HepG2 (cell line): ENCODE measurements around the gene OXGR1. TPM values are rescaled to one million over a fixed set of nuclear protein-coding genes. Genes with fewer than 3 reads are reported as not detected.

Experiments
- ATAC-seq: fragments of 200-7000 bp; cut with Tn5 transposase; 3 replicates; pipeline ENCODE4 v1.9.1; 2020; ENCODE audit warnings: mild to moderate bottlenecking, moderate library complexity
- BruUV-seq: library from RNA; stranded (reverse); fragments of 400-500 nt; replicated peaks from 2 replicates; lab custom pipeline; 2021; lab: Mats Ljungman, UMichigan
- CTCF ChIA-PET: fragments of 300-600 bp; formaldehyde crosslinking; extraction: SDS; loops from one replicate; lab custom pipeline; 2021; ENCODE audit warnings: low total read pairs, inconsistent platforms, low intra/inter-chr PET ratio; lab: Yijun Ruan, JAX
- POLR2A ChIA-PET: fragments of 350-600 bp; sonication (Branson Sonifier 250); formaldehyde crosslinking; loops from one replicate; lab custom pipeline; 2020; ENCODE audit warnings: antibody characterized with exemption, inconsistent platforms; lab: Yijun Ruan, JAX
- DNase-seq: peaks from one replicate; pipeline ENCODE4 v3.0.0-alpha.2; 2015; ENCODE audit warnings: low spot score
- FAIRE-seq: peaks from 3 replicates; lab custom pipeline; 2011; peaks lifted over from hg19 to GRCh38; lab: Jason Lieb, UNC
- H2AFZ ChIP-seq: one replicate; pipeline ENCODE4 v1.6.1; 2011; ENCODE audit warnings: low read length, inconsistent platforms
- H3K27ac ChIP-seq: fragments of 300-600 bp; 3 replicates; pipeline ENCODE4 v1.8.0; 2011; ENCODE audit warnings: mixed run types, mild to moderate bottlenecking, mixed read lengths, low read length, inconsistent platforms; ENCODE audit not compliant: insufficient read depth; ENCODE audit errors: extremely low read length
- H3K27me3 ChIP-seq, 2 experiments: fragments of 200-600 bp in 1 of 2; 2 replicates in 1 of 2; 3 replicates in 1 of 2; pipeline versions ENCODE4 v1.6.0 to v1.8.0; 2011; ENCODE audit warnings: low read length in 2 of 2, mild to moderate bottlenecking in 2 of 2, moderate library complexity in 2 of 2, inconsistent platforms in 1 of 2; ENCODE audit not compliant: insufficient read depth in 2 of 2, control insufficient read depth in 1 of 2
- H3K36me3 ChIP-seq, 2 experiments: fragments of 200-600 bp in 1 of 2; replicated peaks in 1 of 2; 2 replicates in 1 of 2; 3 replicates in 1 of 2; pipeline versions ENCODE4 v1.5.1 to v1.8.0; 2011; ENCODE audit warnings: low read length in 2 of 2, inconsistent platforms in 1 of 2; ENCODE audit not compliant: insufficient read depth in 2 of 2, control insufficient read depth in 1 of 2
- H3K4me1 ChIP-seq: 2 replicates; pipeline ENCODE4 v1.5.1; 2012; ENCODE audit warnings: low read length, inconsistent platforms; ENCODE audit not compliant: insufficient read depth
- H3K4me2 ChIP-seq: 2 replicates; pipeline ENCODE4 v1.6.0; 2011; ENCODE audit warnings: low read depth, low read length, inconsistent platforms
- H3K4me3 ChIP-seq, 3 experiments: fragments of 200-600 bp in 1 of 3; sonication (generic), shearing (Covaris generic) in 1 of 3; replicated peaks in 1 of 3; 2 replicates each; pipeline ENCODE4 v1.5.1; 2011 to 2016; ENCODE audit warnings: low read length in 3 of 3, inconsistent platforms in 2 of 3, low read depth in 2 of 3, mild to moderate bottlenecking in 2 of 3, control low read depth in 1 of 3, mixed read lengths in 1 of 3; ENCODE audit not compliant: insufficient read depth in 1 of 3
- H3K79me2 ChIP-seq: one replicate; pipeline ENCODE4 v1.6.1; 2011; ENCODE audit warnings: low read length, inconsistent platforms; ENCODE audit not compliant: insufficient read depth
- H3K9ac ChIP-seq: 2 replicates; pipeline ENCODE4 v1.6.0; 2011; ENCODE audit warnings: mild to moderate bottlenecking, low read depth, low read length, inconsistent platforms; ENCODE audit not compliant: insufficient read depth
- H3K9me3 ChIP-seq: 2 replicates; pipeline ENCODE4 v1.5.1; 2012; ENCODE audit warnings: mild to moderate bottlenecking, low read length
- H4K20me1 ChIP-seq: 2 replicates; pipeline ENCODE4 v1.6.0; 2011; ENCODE audit warnings: inconsistent platforms, mild to moderate bottlenecking, low read length, moderate library complexity; ENCODE audit not compliant: insufficient read depth
- AGO2 ChIP-seq: fragments of 200-400 bp; formaldehyde crosslinking; optimal IDR thresholded peaks from 2 replicates; pipeline ENCODE3; 2017; ENCODE audit warnings: mild to moderate bottlenecking, low read depth, low read length, moderate library complexity
- FOSL1 ChIP-seq: sonication (generic); formaldehyde crosslinking; IDR thresholded peaks from 2 replicates; pipeline ENCODE4 v1.9.0; 2021; ENCODE audit warnings: missing genetic modification reagents, borderline replicate concordance
- FOXJ3 ChIP-seq: sonication (generic); formaldehyde crosslinking; IDR thresholded peaks from 2 replicates; pipeline ENCODE4 v1.4.0; 2020; ENCODE audit warnings: missing genetic modification reagents, mild to moderate bottlenecking, borderline replicate concordance
- FOXK1 ChIP-seq: sonication (generic); formaldehyde crosslinking; IDR thresholded peaks from 2 replicates; pipeline ENCODE4 v1.4.0; 2020; ENCODE audit warnings: low read depth, missing genetic modification reagents, borderline replicate concordance
- GATAD2A ChIP-seq: IDR thresholded peaks from 2 replicates; pipeline ENCODE4 v1.6.1; 2016
- HNRNPH1 ChIP-seq: fragments of 200-400 bp; formaldehyde crosslinking; optimal IDR thresholded peaks from 2 replicates; pipeline ENCODE3; 2017; ENCODE audit warnings: mild to moderate bottlenecking, low read depth, low read length
- KMT2B ChIP-seq: IDR thresholded peaks from 2 replicates; pipeline ENCODE4 v1.6.1; 2016; ENCODE audit warnings: missing genetic modification reagents, missing compliant biosample characterization
- MATR3 ChIP-seq: sonication (generic); formaldehyde crosslinking; IDR thresholded peaks from 2 replicates; pipeline ENCODE4 v1.4.0; 2020; ENCODE audit warnings: missing genetic modification reagents
- MTF2 ChIP-seq: sonication (generic); formaldehyde crosslinking; IDR thresholded peaks from 2 replicates; pipeline ENCODE4 v1.5.0; 2020; ENCODE audit warnings: missing genetic modification reagents, borderline replicate concordance
- NCOA1 ChIP-seq: sonication (generic); formaldehyde crosslinking; IDR thresholded peaks from 2 replicates; pipeline ENCODE4 v1.9.0; 2021; ENCODE audit warnings: missing genetic modification reagents
- NRL ChIP-seq: sonication (generic); formaldehyde crosslinking; IDR thresholded peaks from 2 replicates; pipeline ENCODE4 v1.5.0; 2020; ENCODE audit warnings: missing genetic modification reagents, mild to moderate bottlenecking, moderate library complexity, borderline replicate concordance
- PAWR ChIP-seq: sonication (generic); formaldehyde crosslinking; IDR thresholded peaks from 2 replicates; pipeline ENCODE4 v1.4.0; 2020; ENCODE audit warnings: missing genetic modification reagents, mild to moderate bottlenecking, borderline replicate concordance
- SUZ12 ChIP-seq: fragments of 150-350 bp; IDR thresholded peaks from 2 replicates; pipeline ENCODE4 v1.6.1; 2014; ENCODE audit warnings: low read depth, low read length
- THAP11 ChIP-seq: IDR thresholded peaks from 2 replicates; pipeline ENCODE4 v1.6.1; 2016; ENCODE audit warnings: missing biosample characterization, missing genetic modification reagents
- ZNF484 ChIP-seq: sonication (generic); formaldehyde crosslinking; IDR thresholded peaks from 2 replicates; pipeline ENCODE4 v1.5.1; 2020; ENCODE audit warnings: mild to moderate bottlenecking, low read depth, missing genetic modification reagents, borderline replicate concordance
- ZNF547 ChIP-seq: sonication (generic); formaldehyde crosslinking; IDR thresholded peaks from 2 replicates; pipeline ENCODE4 v1.5.1; 2020; ENCODE audit warnings: mild to moderate bottlenecking, missing genetic modification reagents
- ZNF747 ChIP-seq: sonication (generic); formaldehyde crosslinking; IDR thresholded peaks from 2 replicates; pipeline ENCODE4 v1.8.1; 2023; ENCODE audit warnings: missing genetic modification reagents, mild to moderate bottlenecking, borderline replicate concordance
- ZNF761 ChIP-seq: sonication (generic); formaldehyde crosslinking; conservative IDR thresholded peaks from 2 replicates; pipeline ENCODE4 v1.4.0; 2020; ENCODE audit warnings: mild to moderate bottlenecking, missing genetic modification reagents
- ZNF790 ChIP-seq: sonication (generic); formaldehyde crosslinking; IDR thresholded peaks from 2 replicates; pipeline ENCODE4 v1.8.0; 2022; ENCODE audit warnings: missing genetic modification reagents, mild to moderate bottlenecking, borderline replicate concordance
- WGBS: methylation state at CpG from one replicate; pipeline ENCODE4 v1.1.6; 2017; ENCODE audit warnings: low lambda C conversion rate; 5-methylcytosine and 5-hydroxymethylcytosine counted together
- in situ Hi-C: cut with HindIII; loops from 2 replicates; pipeline ENCODE4 v1.10.0; 2017; ENCODE audit warnings: low pct_unique_long_range_greater_than_20kb; ENCODE audit not compliant: extremely low pct_ligation_motif_present
- intact Hi-C: fragments of 100-400 bp; cut with micrococcal nuclease; formaldehyde crosslinking; loops from one replicate; pipeline ENCODE4 v1.10.0; 2022; ENCODE audit not compliant: unreplicated experiment
- polyA plus RNA-seq, 8 experiments: library from polyadenylated mRNA; depleted of rRNA in 3 of 8; stranded (reverse) in 7 of 8; unstranded in 1 of 8; fragments of >200 nt; fragmentation: Illumina TruSeq in 4 of 8; extraction: Trizol in 4 of 8; gene quantifications; 2 replicates each; pipeline versions ENCODE4 v1.2.1 to v1.2.3, GENCODE V29; 2011 to 2016; ENCODE audit warnings: low read depth in 4 of 8, missing spikeins in 1 of 8, mixed read lengths in 1 of 8; ENCODE audit not compliant: insufficient read depth in 1 of 8
- total RNA-seq, 5 experiments: library from RNA; depleted of rRNA; stranded (reverse); fragments of >200 nt; fragmentation: Illumina TruSeq; extraction: Trizol; gene quantifications; 2 replicates each; pipeline ENCODE4 v1.2.3, GENCODE V29; 2016; ENCODE audit warnings: low read depth in 1 of 5
- TF ChIP-seq, protein P1 (sequence below): sonication (generic); formaldehyde crosslinking; IDR thresholded peaks from 2 replicates; pipeline ENCODE4 v1.5.0; 2020; ENCODE audit warnings: mild to moderate bottlenecking, missing genetic modification reagents
- TF ChIP-seq, protein P2 (sequence below): sonication (generic); formaldehyde crosslinking; IDR thresholded peaks from 2 replicates; pipeline ENCODE4 v1.4.0; 2020; ENCODE audit warnings: mild to moderate bottlenecking, missing genetic modification reagents
- TF ChIP-seq, protein P3 (sequence below): sonication (generic); formaldehyde crosslinking; conservative IDR thresholded peaks from 2 replicates; pipeline ENCODE4 v1.4.0; 2020; ENCODE audit warnings: missing genetic modification reagents

OXGR1 gene
- total and polyA plus RNA-seq, 2 of the 13 experiments (the other 11 are each of a cell fraction or from before 2014, with no cell fraction given) = not detected

DNA sequence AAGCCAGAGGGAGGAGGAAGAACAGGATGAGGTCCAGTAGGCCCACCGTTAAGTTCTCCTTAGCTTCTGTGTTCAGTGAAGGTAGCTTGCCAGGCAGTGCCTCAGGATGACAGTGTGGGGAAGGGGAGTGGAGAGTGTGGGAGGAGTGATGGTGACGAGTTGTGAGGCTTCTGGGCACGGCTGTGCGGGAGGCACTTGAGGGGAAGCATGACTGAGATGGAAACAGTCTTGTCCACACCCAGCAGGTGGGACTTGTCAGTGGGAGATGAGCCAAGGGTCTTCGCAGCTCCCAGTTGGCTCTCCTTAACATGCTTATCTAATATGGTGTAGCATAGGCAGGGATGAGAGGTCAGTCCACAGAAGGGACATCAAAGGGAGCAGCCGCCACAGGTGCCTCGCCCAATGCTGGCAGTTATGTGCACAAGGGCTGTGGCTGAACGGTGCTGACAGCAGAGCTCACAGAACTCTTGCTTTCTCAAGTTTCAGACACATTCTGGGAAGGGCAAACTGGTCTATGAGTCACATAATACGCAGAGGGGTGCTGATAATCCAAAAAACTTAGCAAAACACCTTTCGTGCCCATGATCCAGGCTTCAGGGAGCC lies 47.5 kb downstream of the OXGR1 start (continued):
- TF ChIP-seq FOXK1 (no peak), SUZ12 (no peak), FOSL1 (CRISPR knock-in tag) (no peak), ZNF790 (CRISPR knock-in tag) (no peak), AGO2 (no peak), MTF2 (no peak)
- TF ChIP-seq, protein P1, sequence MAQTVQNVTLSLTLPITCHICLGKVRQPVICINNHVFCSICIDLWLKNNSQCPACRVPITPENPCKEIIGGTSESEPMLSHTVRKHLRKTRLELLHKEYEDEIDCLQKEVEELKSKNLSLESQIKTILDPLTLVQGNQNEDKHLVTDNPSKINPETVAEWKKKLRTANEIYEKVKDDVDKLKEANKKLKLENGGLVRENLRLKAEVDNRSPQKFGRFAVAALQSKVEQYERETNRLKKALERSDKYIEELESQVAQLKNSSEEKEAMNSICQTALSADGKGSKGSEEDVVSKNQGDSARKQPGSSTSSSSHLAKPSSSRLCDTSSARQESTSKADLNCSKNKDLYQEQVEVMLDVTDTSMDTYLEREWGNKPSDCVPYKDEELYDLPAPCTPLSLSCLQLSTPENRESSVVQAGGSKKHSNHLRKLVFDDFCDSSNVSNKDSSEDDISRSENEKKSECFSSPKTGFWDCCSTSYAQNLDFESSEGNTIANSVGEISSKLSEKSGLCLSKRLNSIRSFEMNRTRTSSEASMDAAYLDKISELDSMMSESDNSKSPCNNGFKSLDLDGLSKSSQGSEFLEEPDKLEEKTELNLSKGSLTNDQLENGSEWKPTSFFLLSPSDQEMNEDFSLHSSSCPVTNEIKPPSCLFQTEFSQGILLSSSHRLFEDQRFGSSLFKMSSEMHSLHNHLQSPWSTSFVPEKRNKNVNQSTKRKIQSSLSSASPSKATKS = no peak

DNA sequence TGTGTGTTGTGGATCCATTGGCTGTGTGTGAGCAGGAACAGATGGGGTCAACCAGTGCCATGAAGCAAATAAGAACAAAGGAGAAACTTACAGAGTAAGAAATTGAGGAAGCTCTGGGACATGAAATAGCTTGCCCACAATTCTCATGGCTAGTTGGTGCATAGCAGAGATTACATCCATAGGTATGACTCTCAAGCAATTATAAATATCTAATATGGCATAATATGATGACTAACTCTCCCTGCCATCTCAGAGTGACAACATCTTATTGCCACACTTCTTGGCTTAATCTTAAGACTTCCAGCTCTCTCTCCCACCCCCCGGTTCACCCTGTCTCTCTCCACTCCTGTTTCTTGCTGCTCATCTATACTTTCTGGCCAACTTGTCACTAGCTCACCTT lies 53.3 kb downstream of the OXGR1 start:
- ATAC-seq (no peak), DNase-seq (no peak), FAIRE-seq (no peak)
- Histone ChIP-seq H3K4me2 (no peak overlapping the region), H3K9me3 (no peaks in the 10 kb centered on the region), H3K9ac (no peak overlapping the region), H2AFZ (no peak overlapping the region), H3K27ac (no peak overlapping the region), H3K36me3 (no peaks in the 10 kb centered on the region), H4K20me1 (no peaks in the 10 kb centered on the region), H3K4me1 (no peaks in the 10 kb centered on the region), H3K4me3 (no peak overlapping the region), H3K79me2 (no peaks in the 10 kb centered on the region), H3K27me3 (no peaks in the 10 kb centered on the region; a peak in 1 of 5 replicates)
- intact Hi-C loops = no loop called here
- no TSS peak for BruUV-seq
- ChIA-PET POLR2A (no interaction called here), CTCF (no interaction called here)
- 0% methylated on average over 1 of the region's 1 CpG for WGBS
- TF ChIP-seq ZNF547 (CRISPR knock-in tag) (no peak), ZNF761 (CRISPR knock-in tag) (no peak), KMT2B (CRISPR knock-in tag) (no peak), THAP11 (CRISPR knock-in tag) (no peak), MTF2 (no peak), GATAD2A (CRISPR knock-in tag) (no peak), ZNF747 (CRISPR knock-in tag) (no peak), ZNF484 (CRISPR knock-in tag) (no peak), NCOA1 (no peak), MATR3 (no peak), FOXJ3 (CRISPR knock-in tag) (no peak), NRL (no peak), HNRNPH1 (no peak), PAWR (CRISPR knock-in tag) (no peak)
- TF ChIP-seq, protein P2, sequence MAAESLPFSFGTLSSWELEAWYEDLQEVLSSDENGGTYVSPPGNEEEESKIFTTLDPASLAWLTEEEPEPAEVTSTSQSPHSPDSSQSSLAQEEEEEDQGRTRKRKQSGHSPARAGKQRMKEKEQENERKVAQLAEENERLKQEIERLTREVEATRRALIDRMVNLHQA (CRISPR knock-in tag) = no peak
- TF ChIP-seq, protein P3, sequence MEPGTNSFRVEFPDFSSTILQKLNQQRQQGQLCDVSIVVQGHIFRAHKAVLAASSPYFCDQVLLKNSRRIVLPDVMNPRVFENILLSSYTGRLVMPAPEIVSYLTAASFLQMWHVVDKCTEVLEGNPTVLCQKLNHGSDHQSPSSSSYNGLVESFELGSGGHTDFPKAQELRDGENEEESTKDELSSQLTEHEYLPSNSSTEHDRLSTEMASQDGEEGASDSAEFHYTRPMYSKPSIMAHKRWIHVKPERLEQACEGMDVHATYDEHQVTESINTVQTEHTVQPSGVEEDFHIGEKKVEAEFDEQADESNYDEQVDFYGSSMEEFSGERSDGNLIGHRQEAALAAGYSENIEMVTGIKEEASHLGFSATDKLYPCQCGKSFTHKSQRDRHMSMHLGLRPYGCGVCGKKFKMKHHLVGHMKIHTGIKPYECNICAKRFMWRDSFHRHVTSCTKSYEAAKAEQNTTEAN (CRISPR knock-in tag) = no peak
- in situ Hi-C loops = no loop called here
